ENCODE results near the gene PCCB. TPM values are rescaled to one million over a fixed set of nuclear protein-coding genes. Genes with fewer than 3 reads are reported as not detected.

The PCCB gene
- total RNA-seq, 1 experiment from 2014 or later: 63.4 TPM

DNA sequence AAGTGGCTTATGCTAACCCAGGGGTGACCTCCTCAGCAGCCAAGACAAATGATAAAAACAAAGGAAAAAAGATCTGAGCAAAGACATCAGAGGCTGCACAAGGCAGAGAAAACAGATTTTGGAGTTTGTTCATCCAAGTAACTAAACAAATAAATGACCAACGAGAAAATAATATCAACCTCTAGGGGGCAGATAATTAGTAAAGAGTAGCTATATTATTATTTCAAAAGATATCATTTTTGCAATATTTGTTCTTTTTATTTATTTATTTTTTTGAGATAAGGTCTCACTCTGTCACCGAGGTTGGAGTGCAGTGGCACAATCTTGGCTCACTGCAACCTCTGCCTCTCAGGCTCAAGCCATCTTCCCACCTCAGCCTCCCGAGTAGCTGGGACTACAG lies 101.8 kb downstream of the PCCB start:
- TF ChIP-seq POLR2AphosphoS5 (IDR thresholded peaks at IDR 0.05; ENCODE audit: low read depth, low read length) (no peak), TCF7L2 (IDR thresholded peaks at IDR 0.05; ENCODE audit: low read depth, low read length) (no peak), SIN3A (IDR thresholded peaks at IDR 0.05; ENCODE audit: borderline replicate concordance, insufficient read depth, low read depth, low read length) (no peak), REST (IDR thresholded peaks at IDR 0.05; ENCODE audit: insufficient read depth in 1 of 2, low read depth in 2 of 2, low read length in 1 of 2) (no peak), CTCF (IDR thresholded peaks at IDR 0.05) (no peak; the same call in 1 of the 2 replicates)
- in situ Hi-C loops (cut with HindIII; ENCODE audit: low pct_unique_long_range_greater_than_20kb, low sequenced_read_pairs): no loop called here
- Histone ChIP-seq H3K4me3 (ENCODE audit: low read depth in 2 of 2, low read length in 2 of 2) (no peak overlapping the region), H3K27ac (ENCODE audit: low read length) (no peak overlapping the region), H3K4me1 (ENCODE audit: control insufficient read depth, insufficient read depth, low read length) (no peaks in the 10 kb centered on the region), H3K36me3 (ENCODE audit: control insufficient read depth, insufficient read depth, low read length) (0 out of 2 replicates have a peak, but pooled peaks cover 2% of the 10 kb centered on the region), H3K27me3 (ENCODE audit: control insufficient read depth, insufficient read depth, low read length) (no peaks in the 10 kb centered on the region), H3K9me3 (ENCODE audit: control insufficient read depth, insufficient read depth, low read depth, low read length) (no peaks in the 10 kb centered on the region)
- ATAC-seq (no peak), DNase-seq (ENCODE audit: low read depth, low spot score) (no peak)
- no TSS peak for BruUV-seq (replicated peaks)
- POLR2A ChIA-PET: no interaction called here
- intact Hi-C loops (cut with micrococcal nuclease; ENCODE audit: unreplicated experiment): loop anchor here (10.0 kb wide), 1 partner anchor 663 kb away; no protein-coding TSS in a partner anchor
- CTCF ChIA-PET: interaction anchor here (0.6 kb wide), 1 partner anchor 301 kb away, joined by 3 read pairs; no protein-coding TSS in a partner anchor

DNA sequence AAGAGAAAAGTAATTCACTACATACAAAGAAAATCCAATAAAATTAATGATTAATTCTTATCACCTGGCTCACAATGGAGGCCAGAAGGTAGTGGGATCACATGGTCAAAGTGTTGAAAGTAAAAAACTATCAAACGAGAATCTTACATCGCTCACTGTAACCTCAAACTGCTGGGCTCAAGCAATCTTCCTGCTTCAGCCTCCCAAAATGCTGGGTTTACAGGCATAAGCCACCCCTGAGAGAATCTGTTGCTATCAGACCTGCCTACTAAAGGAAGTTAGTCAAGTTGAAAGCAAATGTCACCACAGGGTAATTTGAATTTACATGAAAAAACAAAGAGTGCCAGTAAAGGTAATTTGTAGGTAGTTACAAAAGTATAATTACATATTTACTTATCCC lies 103.3 kb downstream of the PCCB start:
- intact Hi-C loops (cut with micrococcal nuclease; ENCODE audit: unreplicated experiment) (loop anchor here (10.0 kb wide), 1 partner anchor 661 kb away; no protein-coding TSS in a partner anchor), in situ Hi-C loops (cut with HindIII; ENCODE audit: low pct_unique_long_range_greater_than_20kb, low sequenced_read_pairs) (no loop called here)
- BruUV-seq (replicated peaks): no TSS peak
- DNase-seq (ENCODE audit: low read depth, low spot score) (no peak), ATAC-seq (no peak)
- POLR2A ChIA-PET: no interaction called here
- CTCF ChIA-PET: no interaction called here
- H3K27ac ChIP-seq (ENCODE audit: low read length): no peak overlapping the region
- H3K9me3 ChIP-seq (ENCODE audit: control insufficient read depth, insufficient read depth, low read depth, low read length): no peaks in the 10 kb centered on the region
- H3K4me3 ChIP-seq (ENCODE audit: low read depth in 2 of 2, low read length in 2 of 2): no peak overlapping the region
- H3K27me3 ChIP-seq (ENCODE audit: control insufficient read depth, insufficient read depth, low read length): no peaks in the 10 kb centered on the region
- TF ChIP-seq CTCF (IDR thresholded peaks at IDR 0.05) (no peak), TCF7L2 (IDR thresholded peaks at IDR 0.05; ENCODE audit: low read depth, low read length) (no peak), SIN3A (IDR thresholded peaks at IDR 0.05; ENCODE audit: borderline replicate concordance, insufficient read depth, low read depth, low read length) (no peak), REST (IDR thresholded peaks at IDR 0.05; ENCODE audit: insufficient read depth in 1 of 2, low read depth in 2 of 2, low read length in 1 of 2) (no peak), POLR2AphosphoS5 (IDR thresholded peaks at IDR 0.05; ENCODE audit: low read depth, low read length) (no peak)
- no peaks in the 10 kb centered on the region for H3K36me3 ChIP-seq (ENCODE audit: control insufficient read depth, insufficient read depth, low read length)
- no peaks in the 10 kb centered on the region for H3K4me1 ChIP-seq (ENCODE audit: control insufficient read depth, insufficient read depth, low read length)
